ENCODE measurements around the gene RIPPLY3.

GRCh38 chr21:36960676-36961284, 45.7 kb upstream of the RIPPLY3 start:
- TF ChIP-seq EZH2 (IDR thresholded peaks at IDR 0.05; ENCODE audit: borderline replicate concordance, low read length) = no peak
- no peak for TF ChIP-seq CTCF (IDR thresholded peaks at IDR 0.05; ENCODE audit: low read length)
